DOHH2 (cell line): ENCODE data around the gene CTPS1.

Experiments
- H3F3A ChIP-seq: fragments of 200-600 bp; sonication (generic), shearing (Covaris generic); 2 replicates; pipeline ENCODE4 v1.6.0; 2016; ENCODE audit warnings: antibody characterized with exemption, mild to moderate bottlenecking; ENCODE audit not compliant: control insufficient read depth, insufficient read depth
- H3K27ac ChIP-seq: fragments of 200-600 bp; sonication (generic); 2 replicates; pipeline ENCODE4 v1.5.1; 2014; ENCODE audit warnings: low read depth, mild to moderate bottlenecking, low read length, moderate library complexity
- H3K27me3 ChIP-seq: fragments of 200-600 bp; sonication (generic); 2 replicates; pipeline ENCODE4 v1.6.1; 2014; ENCODE audit warnings: mild to moderate bottlenecking, low read length, mixed read lengths; ENCODE audit not compliant: control insufficient read depth
- H3K36me3 ChIP-seq: fragments of 200-600 bp; sonication (generic); 2 replicates; pipeline ENCODE4 v1.6.1; 2014; ENCODE audit warnings: mild to moderate bottlenecking, low read length, moderate library complexity, mixed read lengths; ENCODE audit not compliant: control insufficient read depth
- H3K4me1 ChIP-seq: fragments of 200-600 bp; sonication (generic); 2 replicates; pipeline ENCODE4 v1.6.1; 2014; ENCODE audit warnings: mild to moderate bottlenecking, low read length, mixed read lengths; ENCODE audit not compliant: control insufficient read depth
- H3K4me2 ChIP-seq: fragments of 200-600 bp; sonication (generic); 2 replicates; pipeline ENCODE4 v1.6.0; 2014; ENCODE audit warnings: mild to moderate bottlenecking, low read length, moderate library complexity
- H3K4me3 ChIP-seq: fragments of 200-600 bp; sonication (generic); 2 replicates; pipeline ENCODE4 v1.5.1; 2014; ENCODE audit warnings: mild to moderate bottlenecking, low read length, mixed read lengths
- H3K79me2 ChIP-seq: fragments of 200-600 bp; sonication (generic); 2 replicates; pipeline ENCODE4 v1.6.1; 2014; ENCODE audit warnings: mild to moderate bottlenecking, low read length, mixed read lengths; ENCODE audit not compliant: control insufficient read depth
- H3K9me2 ChIP-seq: fragments of 200-600 bp; sonication (generic); replicated peaks from 2 replicates; pipeline ENCODE4 v1.6.1; 2014; ENCODE audit warnings: mild to moderate bottlenecking, low read length, mixed read lengths; ENCODE audit not compliant: control insufficient read depth
- H3K9me3 ChIP-seq: fragments of 200-600 bp; sonication (generic); 2 replicates; pipeline ENCODE4 v1.6.1; 2014; ENCODE audit warnings: antibody characterized with exemption, low read length, mixed read lengths; ENCODE audit not compliant: control insufficient read depth, insufficient read depth
- H4K20me1 ChIP-seq: fragments of 200-600 bp; sonication (generic); 2 replicates; pipeline ENCODE4 v1.6.0; 2014; ENCODE audit warnings: low read depth, mild to moderate bottlenecking, antibody characterized with exemption, low read length, moderate library complexity; ENCODE audit not compliant: control insufficient read depth, insufficient read depth
- EZH2phosphoT487 ChIP-seq: fragments of 200-600 bp; sonication (generic); IDR thresholded peaks from 2 replicates; pipeline ENCODE4 v1.6.1; 2017; ENCODE audit warnings: borderline replicate concordance, mild to moderate bottlenecking, antibody characterized with exemption, low read length, moderate library complexity, mixed read lengths
- TF ChIP-seq, protein P1 (sequence below): fragments of 200-600 bp; sonication (generic); IDR thresholded peaks from one replicate; pipeline ENCODE4 v1.5.1; 2014; ENCODE audit warnings: antibody characterized with exemption, mild to moderate bottlenecking, low read depth, low read length; ENCODE audit not compliant: poor library complexity, severe bottlenecking

Gene CTPS1

DNA sequence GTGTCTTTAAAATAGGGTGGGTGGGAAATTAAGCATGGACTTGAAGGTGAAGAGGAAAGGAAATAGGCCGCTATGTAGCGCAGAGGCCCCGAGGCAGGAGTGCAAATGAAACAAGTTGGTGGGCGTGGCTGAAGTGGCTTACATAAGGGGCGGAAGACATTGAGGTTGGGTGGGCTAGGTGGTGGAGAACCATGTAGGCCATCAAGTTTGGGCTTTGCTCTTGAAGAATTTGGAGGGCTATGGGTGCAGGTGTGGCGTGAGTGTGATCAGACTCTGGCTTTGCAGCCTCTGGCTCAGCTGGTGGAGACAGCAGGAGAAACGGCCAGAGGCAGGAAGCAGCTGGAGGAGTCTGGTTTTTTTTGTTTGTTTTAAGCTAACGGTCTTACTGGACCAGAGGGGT lies 35.4 kb downstream of the CTPS1 start:
- Histone ChIP-seq H3K36me3 (peaks cover 83% of the 10 kb centered on the region), H3K79me2 (no peaks in the 10 kb centered on the region), H3K27ac (no peak overlapping the region), H3K9me2 (no peaks in the 10 kb centered on the region), H4K20me1 (peaks cover 12% of the 10 kb centered on the region; the same call in 1 of the 2 replicates), H3K27me3 (no peaks in the 10 kb centered on the region), H3K4me1 (no peaks in the 10 kb centered on the region), H3K4me2 (no peak overlapping the region), H3K4me3 (no peak overlapping the region), H3F3A (no peaks in the 10 kb centered on the region), H3K9me3 (no peaks in the 10 kb centered on the region)
- TF ChIP-seq, protein P1, sequence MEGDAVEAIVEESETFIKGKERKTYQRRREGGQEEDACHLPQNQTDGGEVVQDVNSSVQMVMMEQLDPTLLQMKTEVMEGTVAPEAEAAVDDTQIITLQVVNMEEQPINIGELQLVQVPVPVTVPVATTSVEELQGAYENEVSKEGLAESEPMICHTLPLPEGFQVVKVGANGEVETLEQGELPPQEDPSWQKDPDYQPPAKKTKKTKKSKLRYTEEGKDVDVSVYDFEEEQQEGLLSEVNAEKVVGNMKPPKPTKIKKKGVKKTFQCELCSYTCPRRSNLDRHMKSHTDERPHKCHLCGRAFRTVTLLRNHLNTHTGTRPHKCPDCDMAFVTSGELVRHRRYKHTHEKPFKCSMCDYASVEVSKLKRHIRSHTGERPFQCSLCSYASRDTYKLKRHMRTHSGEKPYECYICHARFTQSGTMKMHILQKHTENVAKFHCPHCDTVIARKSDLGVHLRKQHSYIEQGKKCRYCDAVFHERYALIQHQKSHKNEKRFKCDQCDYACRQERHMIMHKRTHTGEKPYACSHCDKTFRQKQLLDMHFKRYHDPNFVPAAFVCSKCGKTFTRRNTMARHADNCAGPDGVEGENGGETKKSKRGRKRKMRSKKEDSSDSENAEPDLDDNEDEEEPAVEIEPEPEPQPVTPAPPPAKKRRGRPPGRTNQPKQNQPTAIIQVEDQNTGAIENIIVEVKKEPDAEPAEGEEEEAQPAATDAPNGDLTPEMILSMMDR: no peak
- TF ChIP-seq EZH2phosphoT487: no peak

DNA sequence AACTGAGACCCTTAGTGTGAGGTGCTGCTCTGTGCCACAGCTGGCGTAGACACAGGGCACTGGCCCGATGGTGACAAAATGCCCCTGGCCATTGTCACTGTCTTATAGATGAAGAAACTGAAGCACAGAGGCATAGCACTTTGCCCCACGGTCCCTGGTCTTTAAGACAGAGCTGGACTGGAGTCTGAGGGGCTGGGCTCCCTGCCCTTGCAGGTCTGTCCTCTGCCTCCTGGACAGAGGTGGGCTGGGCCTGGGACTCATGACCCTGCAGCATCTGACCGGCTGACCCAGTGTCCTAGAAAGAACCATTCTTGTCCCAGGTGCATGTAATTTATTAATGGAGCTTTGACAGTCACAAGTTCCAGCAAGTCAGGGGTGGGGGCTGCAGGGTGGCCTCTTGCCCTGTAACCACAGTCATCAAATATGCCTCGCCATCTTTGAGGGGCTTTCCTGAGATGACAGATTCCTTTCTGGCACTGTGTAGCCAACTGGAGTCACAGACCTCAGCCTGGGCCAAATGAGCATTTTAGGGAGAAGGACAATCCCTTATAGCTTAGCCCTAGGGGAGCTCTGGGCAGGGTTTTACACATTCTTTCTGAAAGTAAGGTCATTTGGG lies 35.9 kb downstream of the CTPS1 start:
- Histone ChIP-seq H3K27me3 (no peaks in the 10 kb centered on the region), H3K27ac (no peak overlapping the region), H3K4me2 (no peak overlapping the region), H3K9me3 (no peaks in the 10 kb centered on the region), H3K4me1 (no peaks in the 10 kb centered on the region), H3K4me3 (no peak overlapping the region), H3K9me2 (no peaks in the 10 kb centered on the region), H3K79me2 (no peaks in the 10 kb centered on the region), H3F3A (no peaks in the 10 kb centered on the region), H4K20me1 (peaks cover 12% of the 10 kb centered on the region; the same call in 1 of the 2 replicates), H3K36me3 (peaks cover 80% of the 10 kb centered on the region)
- no peak for TF ChIP-seq EZH2phosphoT487
- TF ChIP-seq, protein P1: no peak

DNA sequence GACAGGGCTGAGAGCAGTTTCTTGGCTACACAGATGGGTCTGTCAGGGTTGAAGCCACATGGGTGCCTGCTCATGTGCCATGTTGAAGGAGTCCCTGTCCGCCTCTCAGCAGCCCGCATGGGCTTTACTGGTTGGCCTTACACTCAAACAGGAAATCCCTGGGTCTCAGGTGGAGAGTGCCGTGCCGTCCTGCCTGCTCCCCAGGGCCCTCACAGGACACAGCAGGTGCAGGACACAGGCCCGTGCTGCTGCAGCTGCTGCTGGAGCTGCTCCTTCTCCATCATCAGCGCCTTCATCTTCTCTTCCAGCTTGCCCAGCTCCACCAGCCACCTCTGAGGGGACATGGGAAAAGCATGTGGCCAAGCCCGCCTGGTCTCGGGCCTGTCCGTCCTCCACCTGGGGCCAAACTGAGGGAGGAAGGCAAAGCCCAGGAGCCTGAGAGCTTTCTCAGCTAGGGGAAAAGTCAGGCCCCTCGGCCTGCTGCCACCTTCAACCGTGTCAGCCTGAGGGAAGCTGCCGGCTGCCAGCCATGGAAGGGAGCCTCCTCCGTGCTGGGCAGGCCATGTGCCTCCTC lies 36.5 kb downstream of the CTPS1 start:
- peaks cover 74% of the 10 kb centered on the region for H3K36me3 ChIP-seq
- TF ChIP-seq EZH2phosphoT487: no peak
- TF ChIP-seq, protein P1: no peak
- H4K20me1 ChIP-seq: peaks cover 12% of the 10 kb centered on the region; the same call in 1 of the 2 replicates
- H3F3A ChIP-seq: 0 out of 2 replicates have a peak, but pooled peaks cover 4% of the 10 kb centered on the region
- no peaks in the 10 kb centered on the region for H3K9me3 ChIP-seq
- H3K27me3 ChIP-seq: no peaks in the 10 kb centered on the region
- H3K79me2 ChIP-seq: no peaks in the 10 kb centered on the region
- no peaks in the 10 kb centered on the region for H3K9me2 ChIP-seq
- no peaks in the 10 kb centered on the region for H3K4me1 ChIP-seq
- H3K4me3 ChIP-seq: no peak overlapping the region
- H3K27ac ChIP-seq: no peak overlapping the region
- no peak overlapping the region for H3K4me2 ChIP-seq
